Measurements from ENCODE around the gene LPIN3. TPM values are rescaled to one million over a fixed set of nuclear protein-coding genes. Genes with fewer than 3 reads are reported as not detected.

LPIN3 gene
- total RNA-seq, 1 donor from 2014 or later, result 63.0 TPM

DNA sequence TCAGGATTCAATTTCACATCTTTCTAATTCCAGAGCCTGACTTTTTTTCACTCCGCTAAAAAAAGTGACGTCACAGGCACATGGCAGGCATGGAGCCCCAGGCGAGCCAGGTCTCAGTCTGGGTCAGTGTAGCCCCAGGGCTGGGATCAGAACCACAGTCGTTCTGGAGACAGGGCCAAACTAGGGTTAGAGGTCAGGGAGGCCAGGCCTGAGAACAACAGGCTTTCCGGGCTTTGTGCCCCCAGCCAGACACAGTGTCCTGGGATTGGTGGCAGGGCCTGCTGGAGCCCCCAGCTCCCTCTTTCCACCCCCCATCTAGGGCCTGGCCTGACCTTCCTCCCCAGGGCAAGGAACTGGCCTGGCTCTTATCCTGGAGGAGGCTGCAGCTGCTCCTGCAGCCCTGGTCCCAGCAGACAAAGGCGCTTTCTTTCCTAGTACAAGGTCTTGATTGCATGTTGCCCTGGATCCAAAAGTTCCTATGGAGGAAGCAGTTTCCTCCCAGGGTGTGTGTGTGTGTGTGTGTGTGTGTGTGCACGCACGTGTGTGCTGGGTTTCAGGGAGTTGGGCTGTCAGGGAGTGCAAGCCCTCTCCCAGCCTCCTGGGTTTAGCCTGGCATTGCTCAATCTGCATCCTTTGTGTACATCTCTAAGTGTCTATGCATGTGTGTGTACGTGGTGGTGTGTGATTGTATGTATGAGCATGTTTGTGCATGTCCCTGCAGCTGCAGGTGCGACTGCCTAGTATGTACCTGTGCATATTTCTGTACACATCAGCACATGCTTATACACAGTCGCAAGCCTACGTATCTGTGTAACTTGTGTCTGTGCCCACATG is 52.5 kb downstream of the LPIN3 start:
- H3K9me3 ChIP-seq, result no peaks in the 10 kb centered on the region
- intact Hi-C loops (cut with DNase I), result no loop called here
- no peaks in the 10 kb centered on the region for H3K36me3 ChIP-seq
- no peak for DNase-seq (ENCODE audit: low spot score in 2 of 2)
- H3K27ac ChIP-seq, result no peak overlapping the region
- H3K27me3 ChIP-seq, result no peaks in the 10 kb centered on the region
- no peak overlapping the region for H3K4me3 ChIP-seq
- H3K4me1 ChIP-seq, result no peaks in the 10 kb centered on the region
- TF ChIP-seq, protein P1, sequence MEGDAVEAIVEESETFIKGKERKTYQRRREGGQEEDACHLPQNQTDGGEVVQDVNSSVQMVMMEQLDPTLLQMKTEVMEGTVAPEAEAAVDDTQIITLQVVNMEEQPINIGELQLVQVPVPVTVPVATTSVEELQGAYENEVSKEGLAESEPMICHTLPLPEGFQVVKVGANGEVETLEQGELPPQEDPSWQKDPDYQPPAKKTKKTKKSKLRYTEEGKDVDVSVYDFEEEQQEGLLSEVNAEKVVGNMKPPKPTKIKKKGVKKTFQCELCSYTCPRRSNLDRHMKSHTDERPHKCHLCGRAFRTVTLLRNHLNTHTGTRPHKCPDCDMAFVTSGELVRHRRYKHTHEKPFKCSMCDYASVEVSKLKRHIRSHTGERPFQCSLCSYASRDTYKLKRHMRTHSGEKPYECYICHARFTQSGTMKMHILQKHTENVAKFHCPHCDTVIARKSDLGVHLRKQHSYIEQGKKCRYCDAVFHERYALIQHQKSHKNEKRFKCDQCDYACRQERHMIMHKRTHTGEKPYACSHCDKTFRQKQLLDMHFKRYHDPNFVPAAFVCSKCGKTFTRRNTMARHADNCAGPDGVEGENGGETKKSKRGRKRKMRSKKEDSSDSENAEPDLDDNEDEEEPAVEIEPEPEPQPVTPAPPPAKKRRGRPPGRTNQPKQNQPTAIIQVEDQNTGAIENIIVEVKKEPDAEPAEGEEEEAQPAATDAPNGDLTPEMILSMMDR (IDR thresholded peaks at IDR 0.05), result no peak

GRCh38 chr20:41393705-41394066 is 53.1 kb downstream of the LPIN3 start:
- H3K4me1 ChIP-seq, result no peaks in the 10 kb centered on the region
- H3K9me3 ChIP-seq, result no peaks in the 10 kb centered on the region
- H3K36me3 ChIP-seq, result no peaks in the 10 kb centered on the region
- no peak for DNase-seq (ENCODE audit: low spot score in 2 of 2)
- TF ChIP-seq, protein P1 (IDR thresholded peaks at IDR 0.05), result no peak
- H3K4me3 ChIP-seq, result no peak overlapping the region
- H3K27ac ChIP-seq, result no peak overlapping the region
- intact Hi-C loops (cut with DNase I), result no loop called here
- no peaks in the 10 kb centered on the region for H3K27me3 ChIP-seq

- TF ChIP-seq, protein P1 (IDR thresholded peaks at IDR 0.05), result no peak
- intact Hi-C loops (cut with DNase I), result no loop called here
- Histone ChIP-seq H3K4me3 (no peak overlapping the region), H3K4me1 (no peaks in the 10 kb centered on the region), H3K36me3 (no peaks in the 10 kb centered on the region), H3K9me3 (no peaks in the 10 kb centered on the region), H3K27ac (no peak overlapping the region), H3K27me3 (no peaks in the 10 kb centered on the region)
- no peak for DNase-seq (ENCODE audit: low spot score in 2 of 2)
Observed at GRCh38 chr20:41394081-41394480, 53.5 kb downstream of the LPIN3 start.

DNA sequence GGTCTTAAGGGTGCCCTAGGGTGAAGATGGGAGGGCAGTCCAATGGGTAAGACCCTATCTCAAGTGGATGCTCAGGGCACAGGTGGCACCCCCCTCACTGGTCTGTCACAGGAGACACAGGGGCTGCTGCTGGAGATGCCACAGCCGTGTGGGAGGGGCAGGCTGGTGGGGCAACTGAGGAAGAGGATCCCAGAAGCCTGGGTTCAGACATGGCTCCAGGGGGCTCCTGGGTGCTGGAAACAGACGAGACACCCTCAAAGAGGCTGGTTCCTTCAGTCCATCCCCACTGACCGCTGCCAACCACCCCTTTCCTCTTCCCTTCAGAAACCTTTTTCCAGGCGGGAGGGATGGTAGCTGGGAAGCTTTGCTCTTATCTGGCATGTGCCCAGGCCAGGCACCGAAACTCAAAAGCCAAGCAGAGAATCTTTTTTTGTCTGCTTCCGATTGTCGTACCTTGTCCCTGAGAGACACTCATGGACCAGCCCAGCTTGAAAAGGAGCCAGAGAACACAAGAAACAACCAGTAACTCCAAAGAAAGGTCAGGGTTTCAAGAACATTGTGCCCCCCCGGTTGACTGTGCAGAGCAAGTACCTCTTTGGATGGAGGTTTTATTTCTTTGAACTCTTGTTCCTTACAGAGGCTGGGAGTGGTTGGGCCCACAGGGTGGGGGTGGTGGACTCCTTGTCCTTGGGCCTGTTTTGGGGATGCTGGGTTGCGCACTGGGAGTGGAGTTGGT is 54.5 kb downstream of the LPIN3 start:
- no peak overlapping the region for H3K27ac ChIP-seq
- TF ChIP-seq, protein P1 (IDR thresholded peaks at IDR 0.05), result no peak
- no peaks in the 10 kb centered on the region for H3K36me3 ChIP-seq
- no peaks in the 10 kb centered on the region for H3K4me1 ChIP-seq
- no peak for DNase-seq (ENCODE audit: low spot score in 2 of 2)
- intact Hi-C loops (cut with DNase I), result loop anchor here (5.0 kb wide), 1 partner anchor 43 kb away; no protein-coding TSS in a partner anchor
- H3K4me3 ChIP-seq, result no peak overlapping the region
- H3K27me3 ChIP-seq, result no peaks in the 10 kb centered on the region
- H3K9me3 ChIP-seq, result no peaks in the 10 kb centered on the region

DNA sequence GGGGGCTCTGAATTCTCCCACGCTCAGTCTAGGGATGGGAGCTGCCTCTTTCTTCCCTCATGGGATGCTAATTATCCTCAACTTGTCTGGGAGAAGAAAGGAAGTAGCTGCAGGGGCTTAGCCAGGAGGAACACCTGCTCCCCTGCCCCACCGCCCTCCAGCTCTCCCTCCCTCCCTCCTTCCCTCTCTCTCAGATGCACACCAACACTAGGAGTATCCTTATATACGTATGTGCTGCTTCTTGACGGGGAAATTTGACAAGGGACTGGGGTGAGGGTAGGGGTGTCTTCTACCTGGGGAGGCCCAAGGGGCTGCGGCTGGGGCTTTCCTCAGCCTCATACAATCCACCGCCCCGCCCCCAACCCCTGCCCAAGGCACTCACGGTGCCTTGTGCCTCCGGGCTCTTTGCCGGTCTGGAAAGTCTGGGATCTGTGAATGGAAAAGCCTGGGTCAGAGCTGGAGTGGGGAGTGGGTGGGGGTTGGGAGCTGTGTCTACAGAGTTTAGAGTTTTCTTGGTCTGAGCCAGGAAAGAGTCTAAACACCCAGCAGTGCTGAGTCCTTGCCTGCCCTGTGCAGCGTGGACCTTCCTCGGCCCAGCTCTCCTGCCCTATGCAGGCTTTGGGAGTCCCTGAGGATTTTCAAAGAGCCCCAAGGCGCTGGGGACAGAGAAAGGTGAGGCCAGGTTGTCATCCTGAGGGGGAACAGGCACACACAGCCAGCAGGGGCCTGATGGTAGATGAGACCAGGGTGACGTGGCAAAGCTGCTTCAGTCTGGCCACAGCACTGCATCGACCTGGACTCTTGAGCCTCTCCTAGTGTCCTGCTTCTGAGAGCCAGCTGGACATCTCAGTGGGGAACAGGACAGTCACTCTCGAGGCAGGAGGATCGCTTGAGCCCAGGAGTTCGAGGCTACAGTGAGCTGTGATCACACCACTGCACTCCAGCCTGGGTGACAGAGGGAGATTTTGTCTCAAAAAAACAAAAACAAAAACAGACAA is 55.3 kb downstream of the LPIN3 start:
- TF ChIP-seq, protein P1 (IDR thresholded peaks at IDR 0.05), result no peak
- H3K4me3 ChIP-seq, result no peak overlapping the region
- DNase-seq (ENCODE audit: low spot score in 2 of 2), result no peak
- H3K36me3 ChIP-seq, result no peaks in the 10 kb centered on the region
- H3K27me3 ChIP-seq, result no peaks in the 10 kb centered on the region
- H3K27ac ChIP-seq, result no peak overlapping the region
- intact Hi-C loops (cut with DNase I), result loop anchor here (5.0 kb wide), 1 partner anchor 44 kb away; no protein-coding TSS in a partner anchor
- H3K9me3 ChIP-seq, result no peaks in the 10 kb centered on the region
- no peaks in the 10 kb centered on the region for H3K4me1 ChIP-seq
